Activated CD4-positive, alpha-beta T cell treated with anti-CD3 and anti-CD28 coated beads for 1 hour (primary cell): ENCODE data around the gene ARHGEF1.

Experiments
- DNase-seq: peaks from one replicate; pipeline ENCODE4 v3.0.0-alpha.2; 2020

ARHGEF1 gene

DNA sequence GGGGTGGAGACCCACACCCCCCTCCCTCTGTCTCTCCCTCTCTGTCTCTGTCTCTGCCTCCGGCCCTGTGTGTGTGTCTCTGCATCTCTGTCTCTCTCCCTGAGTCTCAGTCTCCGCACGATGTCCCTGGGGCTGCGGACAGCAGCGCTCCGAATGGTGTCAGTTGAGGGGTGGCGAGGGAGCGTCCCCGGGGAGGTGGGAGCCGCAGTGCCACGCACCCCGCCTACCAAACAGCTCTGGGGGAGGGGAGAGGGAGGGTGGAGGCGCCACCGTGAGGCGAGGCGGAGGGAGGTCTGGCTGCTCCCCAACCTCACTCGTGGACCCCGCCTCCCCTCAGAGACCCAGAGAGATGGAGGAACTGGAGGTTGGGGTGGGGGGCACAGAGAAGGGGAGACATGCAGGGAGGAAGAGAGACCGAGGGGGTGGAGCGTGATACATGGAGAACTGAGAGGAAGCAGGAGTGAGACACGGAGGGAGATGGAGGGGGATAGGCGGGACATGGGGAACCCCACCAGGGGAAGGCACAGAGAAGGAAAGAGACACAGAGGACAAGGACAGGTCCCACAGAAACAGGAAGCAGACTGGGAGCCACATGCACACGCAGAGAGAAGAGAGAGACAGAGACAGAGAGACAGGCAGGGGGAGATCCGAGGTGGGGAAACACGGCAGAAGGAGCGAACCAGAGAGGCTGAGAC is 38.0 kb downstream of the ARHGEF1 start:
- no peak for DNase-seq

DNA sequence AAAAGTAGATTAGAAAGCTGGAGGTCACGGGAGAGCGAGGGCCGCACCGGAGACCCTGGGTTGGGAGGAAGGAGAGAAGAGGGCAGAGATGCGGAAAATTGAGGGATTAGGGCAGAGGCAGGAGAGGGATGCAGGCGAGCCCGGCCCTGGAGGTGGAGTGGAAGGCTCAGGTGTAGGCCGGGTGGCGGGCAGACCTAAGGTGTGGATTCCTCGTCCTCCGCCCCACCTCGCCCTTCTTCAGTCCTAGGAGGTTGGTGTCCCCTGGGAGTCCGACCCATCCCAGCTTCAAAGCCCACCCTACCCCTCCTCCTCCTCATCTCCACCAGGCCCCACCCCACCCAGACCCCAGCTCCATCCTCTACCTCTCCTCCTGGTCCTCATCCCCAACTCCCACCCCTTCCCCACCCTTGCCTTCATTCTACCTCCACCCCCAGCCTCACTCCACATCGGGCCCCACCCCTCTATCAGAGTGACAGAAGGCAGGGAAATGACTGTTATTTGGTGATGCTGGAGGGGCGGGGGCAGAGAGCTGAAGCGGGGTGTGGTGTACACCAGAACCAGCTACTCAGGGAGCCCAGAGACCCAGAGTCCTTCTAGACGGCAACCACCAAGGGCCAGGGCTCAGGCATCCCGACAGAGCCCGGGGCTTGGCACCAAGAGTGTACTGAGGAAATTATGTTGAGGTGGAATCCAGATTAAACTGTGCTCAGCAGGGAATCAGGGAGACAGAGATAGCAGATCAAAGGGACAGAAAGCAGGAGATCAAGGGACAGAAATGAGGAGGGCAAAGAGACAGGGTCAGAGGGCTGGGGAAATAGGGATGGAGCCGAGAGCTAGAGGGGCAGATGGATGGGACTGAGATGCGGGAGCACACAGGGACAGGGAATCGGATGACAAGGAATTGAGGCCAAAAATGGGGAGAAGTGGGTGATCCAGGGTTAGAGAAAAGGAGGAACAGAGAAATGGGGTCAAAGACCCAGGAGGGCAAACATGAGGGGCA is 38.9 kb downstream of the ARHGEF1 start:
- no peak for DNase-seq

DNA sequence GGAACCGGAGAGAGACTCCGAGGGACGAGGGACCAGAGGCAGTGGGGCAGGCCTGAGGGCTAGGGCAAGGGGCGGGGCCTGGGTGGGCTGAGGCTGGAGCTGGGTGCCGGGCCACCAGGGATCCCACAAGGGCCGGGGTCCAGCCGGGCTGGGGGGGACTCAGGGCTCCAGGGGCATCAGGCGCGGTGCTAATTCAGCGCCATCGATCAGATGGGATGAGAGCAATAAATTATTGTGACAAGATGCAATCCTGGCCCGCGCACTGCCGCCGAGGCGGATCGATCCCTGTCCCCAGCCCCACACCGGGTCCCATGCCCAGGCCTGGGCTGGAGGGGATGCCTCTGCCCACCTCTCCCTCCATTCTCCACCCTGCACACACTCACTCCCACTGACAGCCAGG is 39.6 kb downstream of the ARHGEF1 start:
- DNase-seq = no peak

DNA sequence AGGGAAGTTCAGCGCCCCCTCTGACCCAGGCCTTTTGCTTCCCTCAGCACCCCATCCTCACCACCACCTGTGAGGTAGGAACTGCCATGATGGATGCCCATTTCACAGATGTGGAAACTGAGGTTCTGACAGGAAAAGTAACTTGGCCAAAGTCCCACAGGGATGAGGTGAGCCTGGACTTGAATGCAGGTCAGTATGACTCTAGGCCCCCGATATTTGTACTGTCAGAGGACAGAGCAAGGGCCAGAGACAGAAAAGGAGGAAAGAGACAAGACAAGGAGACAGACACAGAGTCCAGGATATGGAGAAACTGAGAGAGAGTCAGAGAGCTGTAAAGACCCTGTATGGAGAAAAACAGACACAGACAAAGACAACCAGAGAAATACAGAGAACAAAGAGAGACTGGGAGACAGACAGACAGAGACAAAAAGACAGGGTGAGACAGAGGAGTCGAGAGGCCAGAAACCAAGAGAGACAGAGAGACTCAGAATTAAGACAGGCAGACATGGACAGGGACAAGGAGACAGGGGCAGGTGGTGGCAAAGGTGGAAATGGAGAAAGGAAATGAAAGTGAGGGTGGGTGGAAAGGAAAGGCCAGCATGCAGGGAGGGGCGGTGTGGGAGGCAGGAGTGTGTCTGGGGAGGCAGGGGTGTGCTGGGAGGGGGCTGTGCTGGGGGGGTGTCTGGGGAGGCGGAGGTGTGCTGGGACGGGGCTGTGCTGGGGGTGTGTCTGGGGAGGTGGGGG is 40.2 kb downstream of the ARHGEF1 start:
- no peak for DNase-seq

- DNase-seq = no peak
These were observed 41.5 kb downstream of the ARHGEF1 start for GRCh38 chr19:41924151-41925145.

DNA sequence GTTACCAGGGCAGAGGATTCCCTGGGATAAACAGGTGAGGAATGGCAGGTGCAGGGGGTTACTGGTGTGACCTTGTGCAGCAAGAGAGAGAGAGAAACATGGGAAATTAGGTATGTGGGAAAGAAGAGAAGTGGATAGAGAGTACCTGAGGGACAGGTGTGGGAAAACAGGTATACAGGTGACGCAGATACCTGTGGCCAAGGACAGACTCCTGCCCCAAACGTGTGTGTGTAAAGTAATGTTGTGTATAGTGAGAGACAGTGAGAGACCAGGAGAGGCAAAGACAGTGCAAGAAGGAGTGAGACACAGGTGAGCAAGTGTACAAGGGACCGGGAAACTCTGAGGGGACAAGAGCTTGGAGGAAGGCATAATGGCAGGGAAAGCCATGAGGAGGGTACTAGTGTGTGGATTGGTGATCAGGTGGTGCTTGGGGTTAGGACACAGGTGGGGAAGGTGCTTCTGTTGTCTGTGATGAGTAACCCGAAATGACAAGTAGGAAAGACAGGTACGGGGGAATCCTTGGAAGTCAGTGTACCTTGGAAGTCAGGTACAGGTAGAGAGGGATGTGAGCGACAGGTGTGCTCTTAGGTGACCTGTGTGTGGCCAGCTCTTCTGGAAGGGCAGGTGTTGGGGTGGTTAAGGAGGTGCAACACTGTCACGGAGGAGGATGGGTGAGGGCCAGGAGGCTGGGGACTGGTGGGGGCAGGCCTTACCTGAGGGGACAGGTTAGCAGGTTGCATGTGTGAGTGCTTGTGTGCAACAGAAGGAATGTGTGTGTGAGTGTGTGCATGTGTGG is 42.4 kb downstream of the ARHGEF1 start:
- DNase-seq = no peak

DNA sequence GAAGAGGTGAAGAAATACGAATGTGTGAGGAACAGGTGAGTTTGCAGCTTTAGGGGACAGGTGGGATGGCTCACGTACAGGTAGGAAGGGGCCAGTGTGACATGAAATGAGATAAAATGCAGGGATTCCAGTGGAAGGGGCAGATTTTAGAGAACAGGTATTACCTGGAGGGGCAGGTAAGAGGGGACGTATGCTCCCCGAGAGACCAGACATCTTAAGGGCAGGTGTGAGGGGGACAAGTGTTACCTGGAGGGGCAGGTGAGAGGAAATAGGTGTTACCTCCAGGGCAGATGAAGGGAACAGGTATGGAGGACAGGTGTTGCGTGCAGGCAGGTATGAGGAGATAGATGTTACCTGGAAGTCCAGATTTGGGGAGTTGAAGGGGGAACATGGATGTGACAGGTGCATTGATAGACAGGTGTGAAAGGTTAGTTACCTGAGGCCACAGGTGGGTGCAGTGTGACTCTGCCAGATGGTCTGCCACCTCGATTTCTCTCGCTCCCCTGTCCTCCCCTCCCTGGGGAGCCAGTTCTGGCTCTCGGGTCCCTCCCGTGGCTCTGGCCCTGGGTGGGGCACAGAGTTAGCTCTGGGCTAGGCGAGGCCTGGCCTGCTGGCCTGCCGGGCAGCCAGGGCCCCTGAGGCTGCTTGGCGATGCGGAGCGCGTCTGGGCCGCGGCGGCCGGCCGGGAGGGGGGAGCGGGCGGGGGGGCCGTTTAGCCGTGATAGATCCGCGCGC is 43.2 kb downstream of the ARHGEF1 start:
- DNase-seq = no peak

- DNase-seq = no peak
These were observed 43.9 kb downstream of the ARHGEF1 start for GRCh38 chr19:41926763-41927496.

DNA sequence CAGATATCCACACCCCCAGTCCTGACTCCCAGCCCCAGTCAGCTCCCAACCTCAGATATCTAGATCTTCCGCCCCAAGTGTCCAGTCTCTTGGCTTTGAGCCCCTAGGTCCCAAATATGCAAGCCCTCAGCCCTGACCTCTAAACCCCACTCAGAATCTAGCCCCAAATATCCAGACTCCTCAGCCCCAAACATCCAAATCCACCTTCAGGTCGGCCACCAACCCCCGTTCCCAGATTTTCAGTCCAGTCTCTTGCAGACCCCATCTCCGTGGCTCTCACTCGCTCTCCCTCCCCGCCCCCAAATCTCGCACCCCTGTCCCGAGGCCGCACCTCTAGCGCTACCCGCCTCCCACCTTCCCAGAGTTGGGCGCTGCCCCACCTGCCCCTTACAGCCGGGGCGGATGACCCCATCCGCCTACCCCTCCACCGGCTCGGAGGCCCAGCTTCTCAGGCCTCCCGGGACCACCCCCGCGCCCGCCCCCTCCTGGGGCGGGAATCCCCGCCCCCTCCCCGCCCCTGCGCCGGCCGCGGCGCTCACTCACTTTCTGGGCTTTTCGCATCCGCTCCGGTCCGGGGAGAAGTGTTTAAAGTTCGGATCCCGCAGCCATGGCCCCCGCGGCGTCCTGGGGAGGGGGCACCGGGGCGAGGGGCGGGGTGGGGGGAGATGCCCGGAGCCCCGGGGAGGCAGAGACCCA is 44.7 kb downstream of the ARHGEF1 start:
- no peak for DNase-seq

- DNase-seq = no peak
These were observed 45.3 kb downstream of the ARHGEF1 start, which contains the start of gene ERFL for GRCh38 chr19:41928221-41928683. TSS of gene ERFL (minus strand) at chr19:41928449. CDS start at chr19:41912919, 15,530 bp downstream.

DNA sequence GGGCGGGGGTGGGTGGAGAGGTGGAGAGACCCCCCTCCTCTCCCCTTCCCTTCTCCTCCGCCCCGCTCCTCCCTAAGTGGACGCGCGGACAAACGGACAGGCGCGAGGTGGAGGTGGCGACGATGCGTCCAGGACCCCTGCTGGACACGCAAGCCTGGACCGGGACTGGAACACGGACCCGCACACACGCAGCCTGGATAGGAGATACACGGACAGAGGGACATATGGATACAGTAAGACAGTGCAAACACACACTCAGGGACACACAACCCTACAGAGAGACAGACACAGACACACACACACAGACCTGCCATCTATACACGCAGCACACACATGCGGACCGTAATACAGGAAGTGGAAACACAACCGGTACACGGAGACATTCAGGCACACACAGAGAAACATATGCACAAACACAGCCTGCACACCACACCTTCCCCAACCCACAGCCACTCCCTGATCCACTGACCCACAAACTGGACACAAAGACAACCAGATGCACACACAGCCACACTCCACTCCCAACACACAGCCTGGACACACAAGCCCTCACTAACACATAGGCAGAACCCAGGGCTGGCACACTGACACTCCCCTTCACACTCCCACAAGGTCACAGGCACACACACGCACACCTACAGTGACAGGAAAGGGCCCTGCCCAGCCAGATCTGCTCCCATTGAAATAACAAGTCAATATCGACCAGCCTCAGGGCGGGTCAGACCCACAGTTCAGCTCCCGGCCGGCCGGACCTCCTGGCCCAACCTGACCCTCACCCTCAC is 46.0 kb downstream of the ARHGEF1 start:
- DNase-seq = no peak

DNA sequence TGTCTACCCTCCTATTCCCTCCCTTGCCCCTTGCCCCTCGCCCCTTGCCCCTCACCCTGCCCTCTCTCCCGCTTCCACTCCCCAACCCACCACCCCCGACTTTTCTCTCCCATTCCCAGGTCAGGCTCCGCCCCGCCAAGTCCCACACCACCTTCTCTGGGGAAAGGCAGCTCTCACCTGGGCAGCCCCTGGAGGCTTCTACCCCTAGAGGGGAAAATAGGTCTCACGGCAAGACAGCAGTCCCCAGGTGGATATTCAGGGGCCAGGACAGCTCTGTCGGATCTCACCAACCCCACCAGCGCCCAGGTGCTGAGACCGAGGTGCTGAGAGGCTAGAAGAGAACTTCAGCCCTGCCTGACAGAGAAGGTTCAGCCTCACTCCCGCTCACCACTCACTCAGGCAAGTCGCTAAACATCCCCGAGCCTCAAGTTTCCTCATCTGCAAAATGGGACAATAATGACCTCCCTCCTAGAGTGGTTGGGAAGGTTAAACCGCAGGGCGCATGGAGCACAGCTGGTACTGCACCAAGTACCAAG is 46.6 kb downstream of the ARHGEF1 start:
- no peak for DNase-seq

- DNase-seq = no peak
These were observed 47.3 kb downstream of the ARHGEF1 start for GRCh38 chr19:41930322-41930722.

DNA sequence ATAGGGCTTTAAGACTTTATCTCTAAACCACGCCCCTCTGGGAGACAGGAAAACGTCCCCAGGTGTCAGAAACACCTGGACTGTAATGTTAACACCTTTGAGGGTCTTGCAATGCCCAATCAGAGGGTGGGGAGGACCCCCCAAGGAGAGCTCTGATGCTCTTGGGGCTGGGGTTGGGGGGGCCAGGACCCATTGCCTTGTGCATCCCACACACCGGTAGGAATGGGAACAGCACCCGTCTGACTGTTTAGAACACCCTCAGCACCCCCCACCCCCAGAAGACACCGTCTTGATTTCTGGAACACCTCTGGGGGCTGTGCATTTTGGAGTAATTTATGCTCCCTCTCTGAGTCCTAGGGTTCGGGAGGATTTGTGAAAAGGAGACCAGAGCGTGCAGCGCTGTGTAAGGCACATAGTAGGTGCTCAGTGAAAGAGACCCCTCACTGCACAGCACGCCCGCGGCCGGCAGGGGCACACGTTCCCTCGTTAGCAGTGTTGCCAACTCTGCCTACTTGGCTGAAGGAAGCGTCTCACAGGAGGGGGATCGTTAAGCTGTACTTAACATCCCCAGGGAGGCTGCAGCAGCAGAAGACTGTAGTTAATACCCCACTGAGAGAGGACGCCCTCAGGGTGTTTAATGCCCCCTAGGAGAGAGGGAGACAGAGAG is 48.1 kb downstream of the ARHGEF1 start:
- DNase-seq = no peak

DNA sequence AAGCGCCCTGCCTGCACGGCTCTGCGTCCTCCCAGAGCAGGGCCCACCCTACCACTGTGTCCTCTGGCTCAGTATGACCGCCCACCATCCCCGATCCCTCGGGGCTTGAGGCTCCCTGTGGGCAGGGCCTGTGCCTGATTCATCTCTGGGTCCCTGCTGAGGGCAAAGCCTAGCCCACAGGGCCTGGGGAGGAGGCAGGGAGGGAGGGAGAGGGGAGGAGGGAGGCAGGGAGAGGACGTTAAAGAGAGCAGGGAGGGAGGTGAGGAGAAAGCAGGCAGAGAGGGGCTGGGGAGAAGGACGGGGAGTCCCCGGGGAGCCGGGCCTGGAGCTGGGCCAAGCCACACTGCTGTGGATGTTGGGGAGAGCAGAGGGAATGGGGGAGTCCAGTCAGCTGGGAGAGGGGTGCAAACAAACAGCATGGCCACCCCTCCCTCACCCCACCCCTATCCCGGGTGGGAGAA is 49.3 kb downstream of the ARHGEF1 start:
- no peak for DNase-seq

DNA sequence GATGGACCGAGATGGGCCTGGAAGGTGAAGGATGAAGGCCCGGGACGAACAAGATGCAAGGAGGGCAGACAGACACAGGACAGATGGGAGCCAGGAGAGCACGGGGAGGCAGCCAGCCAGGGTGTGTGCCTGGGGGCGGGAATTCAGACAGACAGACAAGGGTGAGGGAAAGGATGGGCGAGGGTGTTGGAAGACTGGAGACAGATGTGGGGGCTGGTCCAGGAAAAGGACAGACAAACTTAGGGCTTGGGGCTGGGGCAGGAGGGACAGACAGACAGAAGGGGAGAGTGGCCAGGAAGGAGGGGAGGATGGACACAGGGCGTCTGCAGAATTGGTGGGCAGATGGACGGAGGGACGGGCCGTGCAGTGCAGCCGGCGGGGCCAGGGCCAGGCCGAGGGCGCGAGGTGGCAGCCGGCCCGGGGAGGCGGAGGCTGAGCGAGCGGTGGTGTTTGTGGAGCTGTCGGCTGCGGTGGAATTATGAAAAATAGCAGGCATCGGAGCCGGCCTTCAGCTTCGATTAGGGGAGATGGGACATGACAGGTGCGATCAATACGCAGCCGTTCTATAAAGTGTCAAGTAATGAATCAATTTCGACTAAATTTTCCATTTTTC is 49.8 kb downstream of the ARHGEF1 start:
- DNase-seq = no peak
